Measurements from ENCODE around the gene TPRG1L.
A peak's percentile ranks its signal among the peaks of the same experiment; 100 is the strongest.
"Not testable (repeated sequence)": the region's sequence is repeated elsewhere in the genome, so short reads cannot be mapped to it uniquely, and the experiment has no call there.

The TPRG1L gene

DNA sequence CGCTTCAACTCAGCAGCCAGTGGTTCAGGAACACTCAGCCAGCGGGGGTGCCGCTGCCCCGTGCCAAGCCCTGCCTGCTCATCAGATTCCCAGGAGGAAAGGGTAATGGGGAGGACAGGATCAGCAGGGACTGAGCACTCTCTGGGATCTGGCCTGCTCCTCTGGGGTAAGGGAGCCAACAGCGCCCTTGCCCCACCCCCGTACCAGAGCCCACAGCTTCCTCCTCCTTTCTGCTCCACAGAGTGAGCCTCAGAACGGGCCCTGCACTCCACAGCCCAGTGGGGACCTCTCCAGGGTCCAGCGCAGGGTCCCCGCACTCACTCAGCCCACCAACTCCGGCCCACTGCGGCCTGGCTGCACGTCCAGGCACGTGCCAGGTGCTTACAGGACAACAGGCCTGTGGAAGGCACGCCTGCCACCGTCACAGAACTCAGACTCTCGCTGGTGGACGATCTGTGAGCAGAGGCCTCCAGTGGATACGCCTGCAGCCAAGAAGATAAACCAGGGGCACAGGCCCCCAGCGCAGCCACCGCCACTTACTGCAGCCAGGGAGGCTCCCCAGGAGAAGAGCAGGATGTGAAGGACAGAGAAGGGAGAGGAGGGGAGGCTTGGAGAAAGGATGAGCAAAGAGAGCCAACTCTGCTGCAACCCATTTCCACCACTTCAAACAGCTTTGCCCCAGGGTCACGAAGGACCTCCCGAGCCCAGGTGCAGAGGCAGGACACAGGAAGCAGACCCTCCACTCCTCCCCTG, 15.6 kb upstream of the TPRG1L start:
- no peak for DNase-seq (ENCODE audit: low spot score)

DNA sequence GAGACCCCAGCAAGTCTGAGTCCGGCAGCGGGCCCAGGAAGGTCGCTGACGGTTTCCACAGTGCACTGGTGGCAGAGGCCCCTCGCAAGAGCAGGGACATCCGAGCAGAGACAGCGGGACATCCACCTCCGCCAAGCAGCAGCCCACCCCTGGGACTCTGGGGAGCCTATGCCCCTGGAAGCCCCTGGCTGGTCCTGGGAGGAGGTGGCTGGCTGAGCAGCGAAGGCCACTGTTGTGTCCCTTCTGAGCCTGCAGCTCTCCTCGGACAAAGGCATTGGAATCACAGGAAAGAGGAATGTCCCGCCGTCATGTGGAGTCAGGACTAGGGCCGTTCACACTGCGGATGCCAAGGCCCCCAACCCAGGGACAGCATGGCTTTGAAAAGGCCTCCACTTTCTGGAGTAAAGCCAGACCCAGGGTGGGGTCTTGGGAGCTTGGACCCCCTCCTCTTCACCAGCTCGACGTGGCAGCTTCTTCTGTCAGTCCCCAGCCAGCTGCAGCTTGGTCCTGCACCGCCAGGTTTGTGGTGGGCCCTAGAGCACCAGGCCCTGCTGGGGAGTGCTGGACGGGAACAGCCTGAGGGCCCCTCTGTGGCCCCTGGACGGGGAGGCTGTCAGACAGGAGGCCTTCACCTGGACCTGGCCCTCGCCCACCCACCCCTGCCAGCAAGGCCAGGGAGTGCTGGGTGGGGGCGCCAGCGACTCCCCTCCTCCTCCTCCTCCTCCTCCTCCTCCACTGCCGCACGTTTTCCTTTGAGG, 14.9 kb upstream of the TPRG1L start:
- no peak for DNase-seq (ENCODE audit: low spot score)

- no peak for DNase-seq (ENCODE audit: low spot score)
These were observed 14.2 kb upstream of the TPRG1L start for GRCh38 chr1:3610527-3611169.

DNA sequence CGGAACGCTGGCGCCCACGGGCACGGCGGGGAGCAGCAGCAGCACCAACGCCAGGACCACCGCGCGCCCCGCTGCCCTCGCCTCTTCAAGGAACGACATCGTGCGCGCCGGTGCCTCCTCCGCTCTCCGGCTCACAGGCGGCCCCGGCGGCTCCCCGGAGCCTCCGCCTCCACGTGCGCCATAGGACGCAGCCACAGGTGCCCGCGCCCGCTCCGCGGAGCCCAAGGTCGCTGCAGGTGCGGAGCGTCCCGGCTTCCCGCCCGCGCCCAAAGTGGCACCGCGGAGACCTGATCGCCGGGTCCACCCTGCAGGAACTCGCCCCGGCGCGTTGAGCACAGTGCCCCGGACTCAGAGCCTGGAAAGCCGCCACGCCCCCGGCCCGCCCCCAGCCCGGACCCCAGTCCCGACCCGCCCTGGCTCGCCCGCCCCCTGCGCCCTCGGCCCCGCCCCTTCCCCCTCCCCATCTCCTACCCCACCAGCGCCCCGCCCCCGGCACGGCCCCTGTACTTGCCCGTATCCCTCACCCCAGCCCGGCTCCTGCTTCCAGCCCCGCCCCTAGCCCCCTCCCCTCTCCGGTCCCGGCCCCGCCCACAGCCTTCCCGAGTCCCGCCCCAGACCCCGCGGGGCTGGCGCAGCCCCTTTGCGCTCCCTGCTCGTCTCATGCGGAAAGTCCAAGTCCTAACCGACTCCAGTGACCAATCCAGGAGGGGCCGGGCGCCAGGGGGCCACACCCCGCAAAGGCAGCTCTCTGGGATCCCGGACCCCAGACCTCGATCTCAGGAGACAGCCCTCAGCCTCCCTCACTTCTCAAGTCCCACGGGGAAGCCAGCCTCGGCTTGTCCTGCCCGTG, 13.4 kb upstream of the TPRG1L start, which contains the start of gene MEGF6:
Gene MEGF6, minus strand, starts transcription at position 339 of the 850 bp plus-strand sequence. Its CDS starts 240 bp downstream, at position 99.
- DNase-seq (ENCODE audit: low spot score): peak; percentile 78

DNA sequence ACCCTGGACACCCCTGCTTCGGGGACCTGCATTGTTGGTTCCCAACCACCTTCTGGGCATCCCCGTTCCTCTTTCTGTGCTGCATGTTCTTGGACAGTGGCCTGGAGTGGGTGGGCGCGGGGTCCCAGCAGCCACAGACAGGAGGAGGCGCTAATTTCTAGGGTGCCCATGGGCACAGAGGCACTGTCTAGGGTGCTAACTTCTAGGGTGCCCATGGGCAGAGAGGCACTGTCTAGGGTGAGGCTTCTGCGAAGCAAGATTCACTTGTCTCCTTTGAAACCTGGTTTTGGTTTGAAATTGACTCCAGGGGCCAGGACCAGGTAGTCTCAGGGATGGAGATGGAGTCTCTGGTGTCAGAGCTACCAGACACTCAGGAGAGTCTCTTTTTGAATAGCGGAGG, 12.7 kb upstream of the TPRG1L start:
- no peak for DNase-seq (ENCODE audit: low spot score)

DNA sequence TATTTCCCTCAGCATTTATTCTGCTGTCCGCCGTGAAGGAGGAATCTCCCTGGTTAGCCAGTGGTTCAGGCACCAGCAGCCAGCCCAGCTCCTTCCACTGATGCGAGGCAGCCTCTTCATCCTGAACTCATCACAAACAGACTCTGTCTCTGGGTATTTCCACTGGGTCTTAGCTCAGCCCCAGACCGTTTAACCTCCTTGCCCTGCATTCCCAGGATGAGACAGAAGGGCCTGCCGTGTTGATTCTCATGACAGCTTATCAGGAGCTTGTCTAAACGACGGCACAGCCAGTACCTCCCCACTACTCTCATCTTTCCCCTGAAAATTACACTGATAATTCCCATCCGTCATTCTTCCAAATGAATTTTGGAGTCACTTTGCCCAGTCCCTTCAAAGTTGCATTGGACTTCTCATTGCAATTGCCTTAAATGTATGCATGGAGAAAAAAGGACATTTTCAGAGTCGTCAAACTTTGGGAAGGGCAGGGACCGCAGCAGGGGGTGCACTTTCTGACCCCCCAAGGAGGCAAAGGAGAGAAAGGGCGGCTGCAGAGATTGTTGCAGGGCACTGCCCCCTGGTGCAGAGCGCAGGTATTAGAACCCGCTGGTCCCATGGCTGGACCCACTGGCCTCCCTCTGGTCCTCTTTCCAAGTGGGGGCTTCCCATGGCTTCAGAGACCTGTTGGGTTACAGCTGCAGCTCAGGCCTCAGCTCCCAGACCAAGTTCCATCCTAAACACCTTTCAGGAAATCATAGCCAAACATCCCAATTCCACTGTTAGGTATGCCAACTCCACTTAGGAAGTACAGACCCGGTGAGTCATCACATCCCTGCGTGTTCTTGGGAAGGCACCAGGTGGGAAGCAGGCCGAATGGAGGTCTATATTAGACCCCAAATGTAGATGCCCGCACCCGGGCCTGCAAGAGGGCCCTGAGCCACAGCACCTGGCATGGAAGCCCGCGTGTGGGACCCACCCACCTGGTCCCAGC, 9.8 kb upstream of the TPRG1L start:
- DNase-seq (ENCODE audit: low spot score): no peak

- no peak for DNase-seq (ENCODE audit: low spot score)
These were observed 8.0 kb upstream of the TPRG1L start for GRCh38 chr1:3616861-3617260.

- no peak for DNase-seq (ENCODE audit: low spot score)
These were observed 6.9 kb upstream of the TPRG1L start for GRCh38 chr1:3617806-3618345.

DNA sequence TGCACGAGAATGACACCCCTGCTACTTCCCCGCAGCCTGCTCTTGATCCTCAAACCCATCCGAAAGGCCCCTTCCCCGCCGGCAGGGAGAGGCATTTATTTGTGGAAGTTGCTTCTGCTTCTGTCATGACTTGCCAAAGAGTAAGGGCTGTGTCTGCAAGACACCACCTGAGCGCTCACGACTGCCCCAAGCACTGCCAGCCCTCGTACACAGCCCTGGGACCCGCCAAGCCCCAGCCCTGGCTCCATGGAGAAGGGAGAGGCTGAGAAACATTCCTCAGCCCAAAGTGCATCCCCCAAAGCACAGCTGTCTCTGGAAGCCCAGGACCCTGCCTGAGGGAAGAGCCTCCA, 6.3 kb upstream of the TPRG1L start:
- no peak for DNase-seq (ENCODE audit: low spot score)

DNA sequence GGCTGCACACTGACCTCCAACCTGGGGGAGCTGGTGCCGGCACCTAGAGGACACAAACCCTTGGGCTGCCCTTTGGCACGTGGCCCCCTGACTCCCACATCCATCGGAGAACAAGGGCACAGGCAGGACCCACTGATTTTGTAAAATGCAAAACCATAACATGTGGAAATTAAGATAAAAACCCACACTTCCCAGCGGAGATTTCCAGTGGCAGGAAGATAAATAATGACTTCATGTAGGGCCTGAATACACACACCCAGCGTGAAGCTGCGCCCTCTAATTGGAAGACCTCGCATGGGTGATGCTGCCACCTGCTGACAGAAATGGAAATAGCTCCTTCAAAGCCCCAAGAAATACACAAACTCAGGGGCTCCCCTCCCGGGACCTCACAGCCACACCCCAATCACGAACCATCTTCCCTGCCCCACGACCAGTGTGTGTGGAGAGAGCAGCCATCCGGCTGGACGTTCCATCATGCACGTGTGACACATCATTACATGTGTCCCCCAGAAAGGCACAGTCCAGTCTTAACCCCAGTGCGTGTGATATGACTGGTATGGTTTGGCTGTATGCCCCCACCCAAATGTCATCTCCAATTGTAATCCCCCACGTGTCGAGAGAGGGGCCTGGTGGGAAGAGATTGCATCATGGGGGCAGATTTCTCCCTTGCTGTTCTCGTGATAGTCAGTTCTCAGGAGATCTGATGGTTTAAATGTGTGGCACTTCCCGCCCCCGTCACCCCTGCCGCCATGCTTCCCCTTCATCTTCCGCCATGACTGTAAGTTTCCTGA, 5.7 kb upstream of the TPRG1L start:
- peak; percentile 72 for DNase-seq (ENCODE audit: low spot score)

- DNase-seq (ENCODE audit: low spot score): no peak
These were observed 4.1 kb upstream of the TPRG1L start for GRCh38 chr1:3620708-3621107.

GRCh38 chr1:3621151-3621671, 3.6 kb upstream of the TPRG1L start:
- DNase-seq (ENCODE audit: low spot score): not testable (repeated sequence)

DNA sequence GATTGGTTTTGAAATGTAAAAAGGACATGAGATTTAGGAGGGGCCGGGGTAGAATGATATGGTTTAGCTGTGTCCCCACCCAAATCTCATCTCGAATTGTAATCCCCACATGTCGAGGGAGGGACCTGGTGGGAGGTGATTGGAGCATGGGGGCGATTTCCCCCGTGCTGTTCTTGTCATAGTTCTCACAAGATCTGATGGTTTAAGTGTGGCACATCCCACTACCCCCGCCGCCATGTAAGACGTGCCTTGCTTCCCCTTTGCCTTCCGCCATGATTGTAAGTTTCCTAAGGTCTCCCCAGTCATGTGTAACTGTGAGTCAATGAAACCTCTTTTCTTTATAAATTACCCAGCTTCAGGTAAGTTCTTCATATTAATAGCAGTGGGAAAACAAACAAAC, 2.7 kb upstream of the TPRG1L start:
- DNase-seq (ENCODE audit: low spot score): not testable (repeated sequence)

DNA sequence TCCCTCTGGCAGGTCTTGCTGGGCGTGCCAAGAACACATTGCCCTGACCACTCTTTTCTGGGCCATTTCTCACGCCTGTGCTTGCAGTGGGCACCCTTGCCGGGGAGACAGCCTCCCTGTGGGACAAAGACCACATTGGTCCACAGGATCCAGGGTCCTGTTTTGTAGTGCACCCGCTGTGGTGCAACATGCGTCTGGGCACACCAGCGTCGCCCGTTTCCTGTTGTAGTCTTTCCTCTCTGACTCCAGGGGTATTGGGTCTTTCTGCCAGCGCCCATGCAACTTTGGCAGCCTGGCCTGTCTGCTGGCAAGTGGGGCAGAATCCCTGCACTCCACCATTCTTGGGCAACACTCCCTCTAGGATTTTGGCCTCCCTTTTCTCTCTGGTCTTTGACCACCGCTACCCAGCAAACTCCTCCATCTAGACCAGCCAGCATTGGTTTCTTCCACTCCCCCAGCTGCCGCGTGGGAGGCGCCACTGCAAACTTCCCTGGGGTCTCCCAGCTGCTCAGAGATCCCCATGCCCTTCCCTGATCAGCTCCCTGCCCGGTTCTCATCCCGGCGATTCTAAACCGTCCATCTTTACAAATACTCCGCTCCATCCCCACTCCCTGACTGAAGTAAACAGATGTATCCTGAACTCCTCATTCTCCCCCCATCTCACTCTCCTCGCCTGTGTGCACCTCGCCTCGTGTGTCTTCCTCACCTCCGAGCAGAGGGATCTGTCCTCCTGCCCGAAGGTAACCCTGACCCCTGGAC, 1.2 kb upstream of the TPRG1L start:
- DNase-seq (ENCODE audit: low spot score): no peak

DNA sequence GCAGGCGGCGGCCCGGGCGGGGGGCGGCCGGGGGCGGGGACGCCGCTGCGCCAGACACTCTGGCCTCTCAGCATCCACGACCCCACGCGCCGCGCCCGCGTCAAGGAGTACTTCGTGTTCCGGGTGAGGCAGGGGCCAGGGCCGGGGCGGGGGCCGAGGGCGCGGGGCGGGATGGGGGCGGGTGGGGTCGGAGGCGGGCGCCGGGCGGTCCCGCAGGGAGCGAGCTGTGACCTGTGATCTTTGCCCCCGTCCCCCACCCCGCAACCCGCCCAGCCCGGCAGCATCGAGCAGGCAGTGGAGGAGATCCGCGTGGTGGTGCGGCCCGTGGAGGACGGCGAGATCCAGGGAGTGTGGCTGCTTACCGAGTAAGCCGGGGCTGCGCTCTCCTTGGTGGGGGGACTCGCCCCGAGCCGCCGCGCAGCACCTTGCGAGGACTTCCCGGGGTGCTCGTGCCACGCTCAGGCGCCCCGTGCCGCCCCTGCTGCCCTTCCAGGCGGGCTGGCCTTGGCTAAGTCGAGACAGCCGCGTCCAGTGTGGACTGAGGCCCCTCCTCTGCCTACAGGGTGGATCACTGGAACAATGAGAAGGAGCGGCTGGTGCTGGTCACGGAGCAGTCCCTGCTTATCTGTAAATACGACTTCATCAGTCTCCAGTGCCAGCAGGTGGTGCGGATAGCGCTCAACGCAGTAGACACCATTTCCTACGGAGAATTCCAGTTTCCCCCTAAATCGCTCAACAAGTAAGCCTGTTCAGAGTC, 514 bp downstream of the TPRG1L start:
- peak; percentile 32 for DNase-seq (ENCODE audit: low spot score)

DNA sequence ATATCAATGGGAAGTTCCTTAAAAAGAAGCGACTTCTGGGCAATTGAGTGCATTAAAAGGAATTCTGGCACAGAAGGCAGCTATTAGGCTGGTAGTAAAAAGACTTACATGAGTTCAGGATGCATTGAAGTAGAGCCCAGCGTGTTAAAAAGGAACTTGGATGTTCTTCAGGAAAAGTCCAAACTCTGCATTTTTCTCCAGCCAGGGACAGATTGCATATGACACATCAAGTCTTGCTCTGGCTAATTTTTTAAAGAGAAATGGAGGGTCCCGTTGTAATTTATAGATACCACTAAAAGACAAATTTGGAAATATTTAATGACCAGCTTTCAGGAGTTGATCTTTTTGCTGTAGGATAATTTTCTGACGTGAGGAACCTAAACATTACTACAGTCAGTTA, 1.2 kb downstream of the TPRG1L start:
- DNase-seq (ENCODE audit: low spot score): no peak

GRCh38 chr1:3627515-3628253, 2.9 kb downstream of the TPRG1L start:
- DNase-seq (ENCODE audit: low spot score): no peak

All from LoVo (cell line).